ENCODE results near the gene DHRS11.
A peak's percentile ranks its signal among the peaks of the same experiment; 100 is the strongest.

The DHRS11 gene

GRCh38 chr17:36641331-36641876, 49.7 kb downstream of the DHRS11 start:
- peaks cover 0 to 17% of the 10 kb centered on the region in 2 donors for H3K4me1 ChIP-seq (ENCODE audit: control insufficient read depth in 1 of 2, insufficient read depth in 2 of 2, low read length in 2 of 2)
- H3K36me3 ChIP-seq (ENCODE audit: control insufficient read depth in 1 of 2, insufficient read depth in 2 of 2, low read length in 2 of 2), result no peaks in the 10 kb centered on the region
- H3K9me3 ChIP-seq (ENCODE audit: control insufficient read depth in 1 of 2, low read length in 2 of 2), result no peaks in the 10 kb centered on the region
- no peak overlapping the region for H3K27ac ChIP-seq (ENCODE audit: low read length)
- peaks cover 54% of the 10 kb centered on the region for H3K27me3 ChIP-seq (ENCODE audit: low read depth, low read length)
- peak overlapping the region in 1 of 2 donors; percentile 57 for H3K4me3 ChIP-seq (ENCODE audit: low read depth in 1 of 2, low read length in 2 of 2)

GRCh38 chr17:36641877-36642845, 50.5 kb downstream of the DHRS11 start:
- Histone ChIP-seq H3K4me1 (ENCODE audit: control insufficient read depth in 1 of 2, insufficient read depth in 2 of 2, low read length in 2 of 2) (peaks cover 0 to 17% of the 10 kb centered on the region in 2 donors), H3K9me3 (ENCODE audit: control insufficient read depth in 1 of 2, low read length in 2 of 2) (no peaks in the 10 kb centered on the region), H3K27me3 (ENCODE audit: low read depth, low read length) (peaks cover 59% of the 10 kb centered on the region), H3K36me3 (ENCODE audit: control insufficient read depth in 1 of 2, insufficient read depth in 2 of 2, low read length in 2 of 2) (no peaks in the 10 kb centered on the region), H3K27ac (ENCODE audit: low read length) (no peak overlapping the region), H3K4me3 (ENCODE audit: low read depth in 1 of 2, low read length in 2 of 2) (peak overlapping the region in 1 of 2 donors; percentile 57)

DNA sequence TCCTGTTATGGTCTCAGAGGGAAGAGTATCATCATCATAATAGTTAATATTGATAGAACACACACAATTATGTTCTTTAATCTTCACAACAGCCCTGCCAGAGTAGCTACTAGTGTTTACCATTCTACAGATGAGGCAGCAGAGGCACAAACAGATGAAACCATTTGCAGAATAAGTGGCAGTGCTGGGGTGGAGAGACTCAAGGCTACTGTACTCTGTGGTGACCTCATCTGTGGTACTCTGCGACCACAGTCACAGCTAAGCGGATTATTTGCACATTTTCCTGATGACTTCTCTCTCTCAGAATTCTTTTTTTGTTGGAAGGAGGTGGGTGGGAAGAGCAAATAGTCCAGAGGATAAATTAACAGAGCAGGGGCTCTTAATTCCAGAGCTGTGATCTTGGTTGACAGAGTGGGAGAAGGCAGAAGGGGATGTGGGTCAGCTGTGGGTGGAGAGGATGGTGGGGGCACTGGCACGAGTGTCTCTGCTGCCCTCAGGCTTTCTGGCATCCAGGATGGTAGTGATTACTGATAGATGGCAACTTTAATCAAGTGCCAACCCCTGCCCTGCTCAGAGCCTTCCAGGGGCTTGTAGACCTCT, 51.5 kb downstream of the DHRS11 start:
- Histone ChIP-seq H3K4me3 (ENCODE audit: low read depth in 1 of 2, low read length in 2 of 2) (no peak overlapping the region), H3K9me3 (ENCODE audit: control insufficient read depth in 1 of 2, low read length in 2 of 2) (no peaks in the 10 kb centered on the region), H3K27ac (ENCODE audit: low read length) (no peak overlapping the region), H3K36me3 (ENCODE audit: control insufficient read depth in 1 of 2, insufficient read depth in 2 of 2, low read length in 2 of 2) (no peaks in the 10 kb centered on the region), H3K27me3 (ENCODE audit: low read depth, low read length) (peaks cover 60% of the 10 kb centered on the region), H3K4me1 (ENCODE audit: control insufficient read depth in 1 of 2, insufficient read depth in 2 of 2, low read length in 2 of 2) (peaks cover 0 to 17% of the 10 kb centered on the region in 2 donors)

GRCh38 chr17:36645422-36645821, 53.7 kb downstream of the DHRS11 start:
- H3K9me3 ChIP-seq (ENCODE audit: control insufficient read depth in 1 of 2, low read length in 2 of 2), result no peaks in the 10 kb centered on the region
- H3K36me3 ChIP-seq (ENCODE audit: control insufficient read depth in 1 of 2, insufficient read depth in 2 of 2, low read length in 2 of 2), result no peaks in the 10 kb centered on the region
- peaks cover 0 to 17% of the 10 kb centered on the region in 2 donors for H3K4me1 ChIP-seq (ENCODE audit: control insufficient read depth in 1 of 2, insufficient read depth in 2 of 2, low read length in 2 of 2)
- no peak overlapping the region for H3K27ac ChIP-seq (ENCODE audit: low read length)
- no peak overlapping the region for H3K4me3 ChIP-seq (ENCODE audit: low read depth in 1 of 2, low read length in 2 of 2)
- H3K27me3 ChIP-seq (ENCODE audit: low read depth, low read length), result peaks cover 61% of the 10 kb centered on the region

DNA sequence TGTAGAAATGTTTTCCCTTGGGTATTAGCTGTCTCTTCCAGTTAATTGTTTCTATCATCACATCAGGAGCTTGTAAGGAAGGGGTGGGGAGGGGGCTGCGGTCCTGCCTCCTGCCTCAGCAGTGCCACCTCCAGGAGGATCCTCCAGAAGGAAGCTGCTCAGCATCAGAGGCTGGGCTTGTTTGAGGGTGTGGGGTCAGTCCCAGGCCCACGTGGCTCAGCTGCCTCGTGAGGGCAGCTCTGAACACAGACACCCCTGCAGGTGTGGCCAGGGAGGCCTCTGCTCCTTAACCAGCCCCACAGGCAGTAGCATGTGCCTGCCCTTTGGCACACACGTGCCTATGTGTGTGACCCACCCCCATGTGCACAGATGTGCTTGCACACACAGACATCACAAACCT, 56.0 kb downstream of the DHRS11 start:
- peaks cover 41% of the 10 kb centered on the region for H3K27me3 ChIP-seq (ENCODE audit: low read depth, low read length)

GRCh38 chr17:36650096-36650775, 58.6 kb downstream of the DHRS11 start:
- Histone ChIP-seq H3K27ac (ENCODE audit: low read length) (no peak overlapping the region), H3K4me3 (ENCODE audit: low read depth in 1 of 2, low read length in 2 of 2) (no peak overlapping the region), H3K36me3 (ENCODE audit: control insufficient read depth in 1 of 2, insufficient read depth in 2 of 2, low read length in 2 of 2) (no peaks in the 10 kb centered on the region), H3K4me1 (ENCODE audit: control insufficient read depth in 1 of 2, insufficient read depth in 2 of 2, low read length in 2 of 2) (no peaks in the 10 kb centered on the region), H3K9me3 (ENCODE audit: control insufficient read depth in 1 of 2, low read length in 2 of 2) (no peaks in the 10 kb centered on the region), H3K27me3 (ENCODE audit: low read depth, low read length) (peaks cover 19% of the 10 kb centered on the region)

More for the DNA sequence above, 56.0 kb downstream of the DHRS11 start:
- no peaks in the 10 kb centered on the region for H3K36me3 ChIP-seq (ENCODE audit: control insufficient read depth in 1 of 2, insufficient read depth in 2 of 2, low read length in 2 of 2)
- no peaks in the 10 kb centered on the region for H3K9me3 ChIP-seq (ENCODE audit: control insufficient read depth in 1 of 2, low read length in 2 of 2)
- peaks cover 0 to under 1% of the 10 kb centered on the region in 2 donors for H3K4me1 ChIP-seq (ENCODE audit: control insufficient read depth in 1 of 2, insufficient read depth in 2 of 2, low read length in 2 of 2)
- no peak overlapping the region for H3K27ac ChIP-seq (ENCODE audit: low read length)
- no peak overlapping the region for H3K4me3 ChIP-seq (ENCODE audit: low read depth in 1 of 2, low read length in 2 of 2)

Measured in muscle layer of duodenum (tissue), 2 donors.